Osteoblast (primary cell): ENCODE measurements around the gene TNKS1BP1. TPM values are rescaled to one million over a fixed set of nuclear protein-coding genes. Genes with fewer than 3 reads are reported as not detected.

Experiments used
- DNase-seq: peaks from one replicate; pipeline ENCODE4 v3.0.0; 2011; ENCODE audit warnings: low spot score, mixed read lengths; ENCODE audit not compliant: insufficient read length; ENCODE audit errors: missing footprints
- H2AFZ ChIP-seq: 2 replicates; pipeline ENCODE4 v1.6.0; 2011; ENCODE audit warnings: mild to moderate bottlenecking, low read length
- H3K27ac ChIP-seq: 2 replicates; pipeline ENCODE4 v1.5.1; 2011; ENCODE audit warnings: mild to moderate bottlenecking, low read depth, low read length, moderate library complexity
- H3K27me3 ChIP-seq: 2 replicates; pipeline ENCODE4 v1.6.0; 2012; ENCODE audit warnings: mild to moderate bottlenecking, control low read depth, inconsistent platforms, low read length, moderate library complexity; ENCODE audit not compliant: insufficient read depth
- H3K36me3 ChIP-seq: 2 replicates; pipeline ENCODE4 v1.5.1; 2011; ENCODE audit warnings: mild to moderate bottlenecking, low read length, control low read depth, moderate library complexity; ENCODE audit not compliant: insufficient read depth
- H3K4me1 ChIP-seq: 2 replicates; pipeline ENCODE4 v1.5.1; 2011; ENCODE audit warnings: mild to moderate bottlenecking, low read length, control low read depth, moderate library complexity; ENCODE audit not compliant: insufficient read depth
- H3K4me2 ChIP-seq: 2 replicates; pipeline ENCODE4 v1.6.0; 2011; ENCODE audit warnings: mild to moderate bottlenecking, low read length; ENCODE audit not compliant: insufficient read depth
- H3K4me3 ChIP-seq: fragments of 200-600 bp; sonication (generic); 3 replicates; pipeline ENCODE4 v1.5.1; 2012; ENCODE audit warnings: mild to moderate bottlenecking, low read length, inconsistent platforms; ENCODE audit not compliant: insufficient read depth
- H3K79me2 ChIP-seq: 2 replicates; pipeline ENCODE4 v1.6.0; 2012; ENCODE audit warnings: mild to moderate bottlenecking, low read length, control low read depth, inconsistent platforms; ENCODE audit not compliant: insufficient read depth
- H3K9me3 ChIP-seq: 2 replicates; pipeline ENCODE4 v1.5.1; 2011; ENCODE audit warnings: low read depth, low read length, control low read depth
- H4K20me1 ChIP-seq: 2 replicates; pipeline ENCODE4 v1.6.0; 2012; ENCODE audit warnings: mild to moderate bottlenecking, low read length, control low read depth; ENCODE audit not compliant: insufficient read depth
- CTCF ChIP-seq: IDR thresholded peaks from 2 replicates; pipeline ENCODE4 v1.5.1; 2011; ENCODE audit warnings: mild to moderate bottlenecking, low read depth, low read length, moderate library complexity; ENCODE audit errors: extremely low read depth
- total RNA-seq: library from RNA; depleted of rRNA; stranded (reverse); fragments of >200 nt; gene quantifications from 2 replicates; pipeline ENCODE4 v1.2.3, GENCODE V29; 2012

Gene TNKS1BP1
- total RNA-seq, 1 donor = 74.6 TPM

GRCh38 chr11:57279116-57279515, 45.6 kb downstream of the TNKS1BP1 start:
- Histone ChIP-seq H3K4me2 (peak overlapping the region; percentile 1), H3K4me1 (peaks cover 53% of the 10 kb centered on the region), H3K79me2 (no peaks in the 10 kb centered on the region), H3K27me3 (no peaks in the 10 kb centered on the region), H3K9me3 (no peaks in the 10 kb centered on the region), H3K27ac (peak overlapping the region; percentile 84), H2AFZ (no peak overlapping the region), H3K36me3 (no peaks in the 10 kb centered on the region), H3K4me3 (no peak overlapping the region), H4K20me1 (no peaks in the 10 kb centered on the region)
- DNase-seq = no peak
- TF ChIP-seq CTCF = no peak

GRCh38 chr11:57278721-57279095, 46.0 kb downstream of the TNKS1BP1 start:
- Histone ChIP-seq H3K27ac (peak overlapping the region; percentile 84), H2AFZ (no peak overlapping the region), H3K9me3 (peaks cover under 1% of the 10 kb centered on the region), H3K79me2 (no peaks in the 10 kb centered on the region), H4K20me1 (no peaks in the 10 kb centered on the region), H3K4me3 (no peak overlapping the region), H3K4me1 (peaks cover 50% of the 10 kb centered on the region), H3K4me2 (peak overlapping the region; percentile 1), H3K27me3 (no peaks in the 10 kb centered on the region), H3K36me3 (no peaks in the 10 kb centered on the region)
- no peak for TF ChIP-seq CTCF
- DNase-seq = no peak

GRCh38 chr11:57277845-57278720, 46.7 kb downstream of the TNKS1BP1 start:
- peak; percentile 51 for DNase-seq
- H3K36me3 ChIP-seq = no peaks in the 10 kb centered on the region
- H3K9me3 ChIP-seq = peaks cover 4% of the 10 kb centered on the region
- H3K4me2 ChIP-seq = peak overlapping the region; percentile 85
- H3K27me3 ChIP-seq = no peaks in the 10 kb centered on the region
- TF ChIP-seq CTCF = peak; percentile 93
- H3K27ac ChIP-seq = peak overlapping the region; percentile 84
- no peaks in the 10 kb centered on the region for H4K20me1 ChIP-seq
- peak overlapping the region; percentile 58 for H3K4me3 ChIP-seq
- H2AFZ ChIP-seq = peak overlapping the region; percentile 82
- H3K4me1 ChIP-seq = peaks cover 47% of the 10 kb centered on the region
- H3K79me2 ChIP-seq = no peaks in the 10 kb centered on the region

- H3K4me1 ChIP-seq = peaks cover 47% of the 10 kb centered on the region
- no peak for TF ChIP-seq CTCF
- H2AFZ ChIP-seq = peak overlapping the region; percentile 82
- no peak for DNase-seq
- H3K27me3 ChIP-seq = no peaks in the 10 kb centered on the region
- no peaks in the 10 kb centered on the region for H3K79me2 ChIP-seq
- H3K36me3 ChIP-seq = no peaks in the 10 kb centered on the region
- peak overlapping the region; percentile 84 for H3K27ac ChIP-seq
- peaks cover 4% of the 10 kb centered on the region for H3K9me3 ChIP-seq
- peak overlapping the region; percentile 58 for H3K4me3 ChIP-seq
- peak overlapping the region; percentile 85 for H3K4me2 ChIP-seq
- no peaks in the 10 kb centered on the region for H4K20me1 ChIP-seq
Measured at GRCh38 chr11:57276971-57277675, 47.6 kb downstream of the TNKS1BP1 start.
